ENCODE results near the gene RGS11.
"Not testable (repeated sequence)": the region's sequence is repeated elsewhere in the genome, so short reads cannot be mapped to it uniquely, and the experiment has no call there.

Gene RGS11

GRCh38 chr16:280552-280951, 4.8 kb upstream of the RGS11 start, which contains the start of gene ARHGDIG:
Gene ARHGDIG (plus strand): TSS chr16:280591. CDS start chr16:280681, 90 bp downstream.
- DNase-seq (ENCODE audit: low read depth): no peak

- no peak for DNase-seq (ENCODE audit: low read depth)
Observed at GRCh38 chr16:280005-280460, 4.3 kb upstream of the RGS11 start.

GRCh38 chr16:279531-279930, 3.8 kb upstream of the RGS11 start:
- no peak for DNase-seq (ENCODE audit: low read depth)

- no peak for DNase-seq (ENCODE audit: low read depth)
Observed at GRCh38 chr16:278863-279366, 3.2 kb upstream of the RGS11 start.

- no peak for DNase-seq (ENCODE audit: low read depth)
Observed at GRCh38 chr16:276426-277077, 808 bp upstream of the RGS11 start.

- DNase-seq (ENCODE audit: low read depth): no peak
Observed at GRCh38 chr16:275041-275641, 603 bp downstream of the RGS11 start.

GRCh38 chr16:273547-274421, 2.0 kb downstream of the RGS11 start:
- no peak for DNase-seq (ENCODE audit: low read depth)

- DNase-seq (ENCODE audit: low read depth): no peak
Observed at GRCh38 chr16:272633-273546, 2.9 kb downstream of the RGS11 start.

- no peak for DNase-seq (ENCODE audit: low read depth)
Observed at GRCh38 chr16:270381-271255, 5.1 kb downstream of the RGS11 start.

GRCh38 chr16:269061-269796, 6.5 kb downstream of the RGS11 start:
- no peak for DNase-seq (ENCODE audit: low read depth)

GRCh38 chr16:268141-269053, 7.3 kb downstream of the RGS11 start:
- DNase-seq (ENCODE audit: low read depth): no peak

- not testable (repeated sequence) for DNase-seq (ENCODE audit: low read depth)
Observed at GRCh38 chr16:267562-267961, 8.2 kb downstream of the RGS11 start.

- DNase-seq (ENCODE audit: low read depth): no peak
Observed at GRCh38 chr16:266258-267164, 9.2 kb downstream of the RGS11 start.

- DNase-seq (ENCODE audit: low read depth): no peak
Observed at GRCh38 chr16:265711-266110, 10.0 kb downstream of the RGS11 start.

GRCh38 chr16:265002-265529, 10.7 kb downstream of the RGS11 start:
- DNase-seq (ENCODE audit: low read depth): no peak

GRCh38 chr16:264440-264951, 11.2 kb downstream of the RGS11 start:
- DNase-seq (ENCODE audit: low read depth): no peak

- no peak for DNase-seq (ENCODE audit: low read depth)
Observed at GRCh38 chr16:263944-264343, 11.8 kb downstream of the RGS11 start.
